Measurements from ENCODE around the gene RHEBL1. TPM values are rescaled to one million over a fixed set of nuclear protein-coding genes. Genes with fewer than 3 reads are reported as not detected.

Gene RHEBL1
- total RNA-seq, 1 donor from 2014 or later, result 1.1 TPM

DNA sequence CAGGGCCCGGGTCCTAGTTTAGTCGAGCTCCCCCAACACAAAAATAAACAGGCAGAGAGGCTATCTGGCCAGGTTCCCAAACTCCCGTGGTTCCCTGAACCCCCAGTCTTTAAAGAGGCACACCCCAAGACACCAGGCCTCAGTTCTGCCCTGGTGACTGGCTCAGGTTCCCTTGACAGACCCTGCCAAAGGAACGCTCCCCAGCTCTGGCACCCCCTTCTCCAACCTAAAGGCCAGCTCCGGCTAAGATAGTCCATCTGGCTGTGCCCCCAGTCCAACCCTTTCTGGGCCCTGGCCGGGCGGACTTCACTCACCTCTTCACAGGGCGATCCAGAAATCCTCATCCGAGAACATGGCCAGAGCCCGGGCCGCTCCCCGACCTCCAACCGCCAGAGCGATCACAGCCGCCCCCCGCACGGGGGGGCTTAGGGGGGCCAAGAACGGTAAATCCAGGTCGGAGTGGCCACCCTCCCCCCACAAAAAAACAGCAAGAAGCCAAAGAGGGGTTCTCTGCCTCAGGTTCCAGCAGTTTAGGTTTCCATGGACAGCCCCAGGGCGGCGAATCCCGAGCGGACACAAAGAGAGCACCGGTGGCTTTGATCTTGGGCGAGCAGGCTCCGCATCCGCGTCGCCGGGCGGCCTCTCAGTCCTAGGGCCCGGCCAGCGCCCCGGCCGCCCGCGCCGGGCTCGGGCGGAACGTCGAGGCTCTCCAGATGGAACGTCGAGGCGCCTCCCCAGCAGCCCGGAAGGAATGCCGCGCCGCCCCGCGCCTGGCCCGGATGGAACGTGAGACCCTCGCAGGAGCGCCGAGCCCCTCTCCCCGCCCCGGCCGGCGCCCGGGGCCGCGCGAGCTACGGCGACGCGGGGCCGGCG is 10.2 kb downstream of the RHEBL1 start:
- H3K27me3 ChIP-seq, result no peaks in the 10 kb centered on the region
- intact Hi-C loops (cut with DNase I), result no loop called here
- ATAC-seq (peak; percentile 3), DNase-seq (no peak)
- H3K4me3 ChIP-seq, result peak overlapping the region; percentile 96
- TF ChIP-seq, protein P1, sequence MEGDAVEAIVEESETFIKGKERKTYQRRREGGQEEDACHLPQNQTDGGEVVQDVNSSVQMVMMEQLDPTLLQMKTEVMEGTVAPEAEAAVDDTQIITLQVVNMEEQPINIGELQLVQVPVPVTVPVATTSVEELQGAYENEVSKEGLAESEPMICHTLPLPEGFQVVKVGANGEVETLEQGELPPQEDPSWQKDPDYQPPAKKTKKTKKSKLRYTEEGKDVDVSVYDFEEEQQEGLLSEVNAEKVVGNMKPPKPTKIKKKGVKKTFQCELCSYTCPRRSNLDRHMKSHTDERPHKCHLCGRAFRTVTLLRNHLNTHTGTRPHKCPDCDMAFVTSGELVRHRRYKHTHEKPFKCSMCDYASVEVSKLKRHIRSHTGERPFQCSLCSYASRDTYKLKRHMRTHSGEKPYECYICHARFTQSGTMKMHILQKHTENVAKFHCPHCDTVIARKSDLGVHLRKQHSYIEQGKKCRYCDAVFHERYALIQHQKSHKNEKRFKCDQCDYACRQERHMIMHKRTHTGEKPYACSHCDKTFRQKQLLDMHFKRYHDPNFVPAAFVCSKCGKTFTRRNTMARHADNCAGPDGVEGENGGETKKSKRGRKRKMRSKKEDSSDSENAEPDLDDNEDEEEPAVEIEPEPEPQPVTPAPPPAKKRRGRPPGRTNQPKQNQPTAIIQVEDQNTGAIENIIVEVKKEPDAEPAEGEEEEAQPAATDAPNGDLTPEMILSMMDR (IDR thresholded peaks at IDR 0.05), result no peak
- H3K36me3 ChIP-seq, result peaks cover 4% of the 10 kb centered on the region
- peaks cover 44% of the 10 kb centered on the region for H3K4me1 ChIP-seq
- H3K27ac ChIP-seq, result peak overlapping the region; percentile 98
- H3K9me3 ChIP-seq, result no peaks in the 10 kb centered on the region

DNA sequence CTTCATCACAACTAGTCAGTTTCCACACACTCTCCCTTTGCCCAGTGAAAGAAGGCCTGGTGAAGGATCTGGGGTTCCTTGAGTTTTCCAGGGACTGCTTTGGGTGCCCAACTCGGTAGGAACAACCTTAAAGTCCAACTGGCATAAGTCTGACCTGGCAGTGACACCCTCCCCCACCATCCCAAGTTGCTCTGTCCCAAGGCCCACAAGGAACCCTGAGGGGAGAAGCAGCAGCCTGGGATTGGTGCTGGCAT is 10.8 kb downstream of the RHEBL1 start:
- Histone ChIP-seq H3K27ac (peak overlapping the region; percentile 98), H3K36me3 (peaks cover 10% of the 10 kb centered on the region), H3K4me1 (peaks cover 44% of the 10 kb centered on the region), H3K27me3 (no peaks in the 10 kb centered on the region), H3K9me3 (no peaks in the 10 kb centered on the region), H3K4me3 (peak overlapping the region; percentile 96)
- ATAC-seq (no peak), DNase-seq (no peak)
- TF ChIP-seq, protein P1 (IDR thresholded peaks at IDR 0.05), result no peak
- intact Hi-C loops (cut with DNase I), result no loop called here

- DNase-seq, result no peak
- peak overlapping the region; percentile 98 for H3K27ac ChIP-seq
- intact Hi-C loops (cut with DNase I), result no loop called here
Measured at GRCh38 chr12:49058366-49059044, 11.3 kb downstream of the RHEBL1 start.

GRCh38 chr12:49057888-49058287 is 11.9 kb downstream of the RHEBL1 start:
- ATAC-seq (peak; percentile 35), DNase-seq (no peak)
- Histone ChIP-seq H3K27ac (peak overlapping the region; percentile 98), H3K36me3 (peaks cover 21% of the 10 kb centered on the region), H3K27me3 (no peaks in the 10 kb centered on the region), H3K4me1 (peaks cover 44% of the 10 kb centered on the region), H3K4me3 (peak overlapping the region; percentile 96), H3K9me3 (no peaks in the 10 kb centered on the region)
- intact Hi-C loops (cut with DNase I), result no loop called here
- TF ChIP-seq, protein P1 (IDR thresholded peaks at IDR 0.05), result no peak

More at GRCh38 chr12:49058366-49059044, 11.3 kb downstream of the RHEBL1 start:
- peaks cover 14% of the 10 kb centered on the region for H3K36me3 ChIP-seq
- TF ChIP-seq, protein P1 (IDR thresholded peaks at IDR 0.05), result no peak
- ATAC-seq, result no peak
- H3K4me3 ChIP-seq, result peak overlapping the region; percentile 96
- H3K9me3 ChIP-seq, result no peaks in the 10 kb centered on the region
- no peaks in the 10 kb centered on the region for H3K27me3 ChIP-seq
- peaks cover 44% of the 10 kb centered on the region for H3K4me1 ChIP-seq

DNA sequence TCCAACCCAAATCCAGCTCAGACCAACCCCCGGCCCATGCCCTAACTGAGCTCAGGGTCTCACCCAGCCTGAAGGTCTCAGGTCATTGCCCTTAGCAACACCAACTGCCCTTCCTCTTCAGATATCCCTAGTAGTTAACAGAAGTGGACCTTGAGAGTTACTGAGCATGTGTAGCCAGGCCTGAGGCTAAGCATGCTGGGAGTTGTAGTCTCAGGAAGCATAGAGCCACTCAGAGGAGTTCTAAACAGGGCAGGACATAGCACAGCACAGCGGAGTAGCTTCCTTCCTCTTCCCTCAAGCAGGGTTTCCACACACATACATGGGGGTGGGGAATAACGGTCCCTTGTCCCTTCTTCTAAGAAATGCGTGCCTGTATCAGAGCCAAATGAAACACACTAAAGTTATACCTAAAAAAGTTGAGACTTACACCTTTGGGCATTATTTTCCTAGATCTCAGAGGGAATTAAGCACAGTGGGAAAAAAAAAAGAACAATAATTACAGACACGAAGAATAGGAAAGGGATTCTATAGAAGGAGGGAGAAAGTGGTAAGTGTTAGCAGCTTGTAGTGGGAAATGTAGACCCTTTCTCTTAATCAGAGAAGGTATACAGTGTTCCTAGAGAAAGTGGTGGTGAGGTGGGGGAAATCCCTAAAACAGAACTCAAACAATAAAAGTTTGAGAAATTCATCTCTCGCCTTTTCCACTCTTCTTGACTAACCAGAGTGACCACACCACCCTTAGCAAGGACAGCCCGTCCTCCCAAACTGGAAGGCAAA is 13.6 kb downstream of the RHEBL1 start:
- peak; percentile 76 for ATAC-seq
- no peaks in the 10 kb centered on the region for H3K27me3 ChIP-seq
- H3K9me3 ChIP-seq, result no peaks in the 10 kb centered on the region
- TF ChIP-seq, protein P1 (IDR thresholded peaks at IDR 0.05), result no peak
- H3K27ac ChIP-seq, result peak overlapping the region; percentile 98
- DNase-seq, result peak; percentile 66
- H3K36me3 ChIP-seq, result peaks cover 38% of the 10 kb centered on the region
- intact Hi-C loops (cut with DNase I), result no loop called here
- peak overlapping the region; percentile 96 for H3K4me3 ChIP-seq
- H3K4me1 ChIP-seq, result peaks cover 39% of the 10 kb centered on the region
